GM23248 (cell line): ENCODE data around the gene YWHAB. TPM values are rescaled to one million over a fixed set of nuclear protein-coding genes. Genes with fewer than 3 reads are reported as not detected.

ENCODE experiments used
- DNase-seq: peaks from one replicate; pipeline ENCODE4 v3.0.0-alpha.2; 2015
- H2AFZ ChIP-seq: fragments of 200-600 bp; sonication (generic); 2 replicates; pipeline ENCODE4 v1.6.1; 2016; ENCODE audit warnings: antibody characterized with exemption
- H3F3A ChIP-seq: fragments of 200-600 bp; sonication (generic); 2 replicates; pipeline ENCODE4 v1.6.1; 2016; ENCODE audit warnings: mild to moderate bottlenecking, antibody characterized with exemption, mixed run types; ENCODE audit not compliant: insufficient read depth
- H3K27ac ChIP-seq: fragments of 200-600 bp; sonication (generic); 2 replicates; pipeline ENCODE4 v1.5.1; 2016; ENCODE audit warnings: mild to moderate bottlenecking
- H3K27me3 ChIP-seq: fragments of 200-600 bp; sonication (generic); replicated peaks from 2 replicates; pipeline ENCODE4 v1.6.1; 2016; ENCODE audit warnings: mild to moderate bottlenecking; ENCODE audit not compliant: insufficient read depth
- H3K36me3 ChIP-seq: fragments of 200-600 bp; sonication (generic); 2 replicates; pipeline ENCODE4 v1.6.1; 2016; ENCODE audit warnings: low read depth, mild to moderate bottlenecking
- H3K4me1 ChIP-seq: fragments of 200-600 bp; sonication (generic); 2 replicates; pipeline ENCODE4 v1.6.1; 2016; ENCODE audit warnings: mild to moderate bottlenecking; ENCODE audit not compliant: insufficient read depth
- H3K4me2 ChIP-seq: fragments of 200-600 bp; sonication (generic); one replicate; pipeline ENCODE4 v1.6.1; 2016; ENCODE audit warnings: mild to moderate bottlenecking; ENCODE audit not compliant: unreplicated experiment
- H3K4me3 ChIP-seq: fragments of 200-600 bp; sonication (generic); 2 replicates; pipeline ENCODE4 v1.5.1; 2016; ENCODE audit warnings: mild to moderate bottlenecking
- H3K79me2 ChIP-seq: fragments of 200-600 bp; sonication (generic); 2 replicates; pipeline ENCODE4 v1.6.1; 2016; ENCODE audit warnings: mild to moderate bottlenecking; ENCODE audit not compliant: insufficient read depth
- H3K9ac ChIP-seq: fragments of 200-600 bp; sonication (generic); 2 replicates; pipeline ENCODE4 v1.6.1; 2016; ENCODE audit warnings: mild to moderate bottlenecking
- H3K9me2 ChIP-seq: fragments of 200-600 bp; sonication (generic); 2 replicates; pipeline ENCODE4 v1.6.1; 2016; ENCODE audit warnings: mixed run types, mild to moderate bottlenecking, moderate library complexity; ENCODE audit not compliant: insufficient read depth
- H3K9me3 ChIP-seq: fragments of 200-600 bp; sonication (generic); one replicate; pipeline ENCODE4 v1.6.1; 2017; ENCODE audit warnings: low read depth
- H4K20me1 ChIP-seq: fragments of 200-600 bp; sonication (generic); 2 replicates; pipeline ENCODE4 v1.6.0; 2016; ENCODE audit not compliant: insufficient read depth
- EZH2 ChIP-seq: fragments of 200-600 bp; sonication (generic); IDR thresholded peaks from 2 replicates; pipeline ENCODE4 v1.6.1; 2018; ENCODE audit warnings: antibody characterized with exemption, mild to moderate bottlenecking; ENCODE audit not compliant: insufficient read depth, poor library complexity, severe bottlenecking
- EZH2phosphoT487 ChIP-seq: fragments of 200-600 bp; sonication (generic); IDR thresholded peaks from 2 replicates; pipeline ENCODE4 v1.6.1; 2018; ENCODE audit warnings: antibody characterized with exemption, moderate library complexity, mild to moderate bottlenecking, low read depth; ENCODE audit not compliant: insufficient read depth
- WGBS, 2 experiments: methylation state at CpG; one replicate each; pipeline ENCODE4 v1.1.6; 2015 to 2017; ENCODE audit warnings: low lambda C conversion rate in 2 of 2, low coverage in 1 of 2; ENCODE audit errors: missing lambda C conversion rate in 2 of 2; 5-methylcytosine and 5-hydroxymethylcytosine counted together
- in situ Hi-C: fragments of 300-500 bp; cut with MboI; formaldehyde crosslinking; loops from 2 replicates; pipeline ENCODE4 v1.15.0; 2020
- polyA plus RNA-seq: library from polyadenylated mRNA; unstranded; fragments of >200 nt; fragmentation: Nextera tagmentation; extraction: Ambion mirVana; gene quantifications from 2 replicates; pipeline ENCODE4 v1.2.1, GENCODE V29; 2016
- total RNA-seq: library from RNA; depleted of rRNA; stranded (reverse); fragments of >200 nt; shearing (Covaris generic); gene quantifications from 2 replicates; pipeline ENCODE4 v1.2.3, GENCODE V29; 2014

The YWHAB gene
- total and polyA plus RNA-seq, 2 experiments from 2014 or later, result 116 to 425 TPM

DNA sequence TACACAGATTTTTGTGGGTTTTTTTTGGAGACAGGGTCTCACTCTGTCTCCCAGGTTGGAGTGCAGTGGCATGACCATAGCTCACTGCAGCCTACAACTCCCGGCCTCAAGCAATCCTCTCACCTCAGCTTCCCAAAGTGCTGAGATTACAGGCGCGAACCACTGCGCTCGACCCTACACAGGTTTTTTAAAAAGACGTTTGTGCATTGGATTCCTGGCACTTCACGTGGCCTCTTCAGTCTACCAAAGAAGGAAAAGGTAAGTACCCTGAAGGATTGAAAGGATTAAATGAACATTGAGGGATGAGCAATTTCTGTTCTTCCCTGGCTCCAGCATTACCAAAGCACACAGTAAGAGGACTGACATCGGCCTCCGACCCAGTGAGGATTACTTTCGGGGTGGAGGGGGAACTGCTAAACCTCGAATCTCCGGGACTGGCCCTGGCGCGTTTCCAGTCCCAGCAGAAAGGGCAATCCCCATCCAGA, 556 bp upstream of the YWHAB start:
- no peak for DNase-seq
- H3K4me1 ChIP-seq, result peaks cover 35% of the 10 kb centered on the region
- peaks cover 12% of the 10 kb centered on the region; the same call in 1 of the 2 replicates for H3K36me3 ChIP-seq
- H3K27me3 ChIP-seq, result no peaks in the 10 kb centered on the region
- peaks cover 19% of the 10 kb centered on the region for H3F3A ChIP-seq
- H3K79me2 ChIP-seq, result peaks cover 52% of the 10 kb centered on the region
- no peak for TF ChIP-seq EZH2
- TF ChIP-seq EZH2phosphoT487, result no peak
- peak overlapping the region; percentile 96 for H3K9ac ChIP-seq
- H3K4me3 ChIP-seq, result peak overlapping the region; percentile 94
- in situ Hi-C loops, result no loop called here
- H3K27ac ChIP-seq, result peak overlapping the region; percentile 85
- no peaks in the 10 kb centered on the region for H3K9me3 ChIP-seq
- peaks cover 31% of the 10 kb centered on the region for H4K20me1 ChIP-seq
- peak overlapping the region; percentile 71 for H3K4me2 ChIP-seq
- WGBS, 2 experiments, result 23 to 27% methylated on average over 14 of the region's 14 CpGs
- H3K9me2 ChIP-seq, result no peaks in the 10 kb centered on the region
- H2AFZ ChIP-seq, result peak overlapping the region; percentile 91

DNA sequence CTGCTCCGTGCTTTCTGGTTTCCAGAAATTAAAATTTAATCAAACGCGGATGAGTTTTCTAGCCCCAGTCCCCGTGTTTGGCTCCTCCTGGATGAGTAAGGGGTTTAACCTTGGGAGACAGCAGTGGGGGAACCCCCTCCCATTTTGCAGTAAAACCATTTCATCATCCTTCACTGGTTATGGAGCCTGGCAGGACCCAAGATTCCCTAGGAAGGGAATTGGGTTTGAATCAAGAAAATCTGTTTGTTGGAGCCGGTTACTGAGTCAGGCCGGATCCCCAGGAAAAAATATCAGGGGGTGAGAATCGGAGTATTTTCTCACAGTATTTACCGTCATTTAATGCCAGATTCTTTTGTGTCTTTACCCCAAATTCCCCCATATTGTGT, 754 bp downstream of the YWHAB start:
- Histone ChIP-seq H3K4me3 (peak overlapping the region; percentile 94), H3F3A (peaks cover 19% of the 10 kb centered on the region), H3K4me1 (peaks cover 35% of the 10 kb centered on the region), H3K4me2 (peak overlapping the region; percentile 97), H3K27ac (peak overlapping the region; percentile 85), H2AFZ (peak overlapping the region; percentile 91), H3K9me3 (no peaks in the 10 kb centered on the region), H3K36me3 (peaks cover 12% of the 10 kb centered on the region; the same call in 1 of the 2 replicates), H3K9ac (peak overlapping the region; percentile 96), H4K20me1 (peaks cover 35% of the 10 kb centered on the region), H3K79me2 (peaks cover 65% of the 10 kb centered on the region), H3K9me2 (no peaks in the 10 kb centered on the region), H3K27me3 (no peaks in the 10 kb centered on the region)
- 1% methylated on average over 8 of the region's 8 CpGs for WGBS, 2 experiments
- in situ Hi-C loops, result no loop called here
- TF ChIP-seq EZH2phosphoT487, result no peak
- TF ChIP-seq EZH2, result no peak
- peak; percentile 43 for DNase-seq

DNA sequence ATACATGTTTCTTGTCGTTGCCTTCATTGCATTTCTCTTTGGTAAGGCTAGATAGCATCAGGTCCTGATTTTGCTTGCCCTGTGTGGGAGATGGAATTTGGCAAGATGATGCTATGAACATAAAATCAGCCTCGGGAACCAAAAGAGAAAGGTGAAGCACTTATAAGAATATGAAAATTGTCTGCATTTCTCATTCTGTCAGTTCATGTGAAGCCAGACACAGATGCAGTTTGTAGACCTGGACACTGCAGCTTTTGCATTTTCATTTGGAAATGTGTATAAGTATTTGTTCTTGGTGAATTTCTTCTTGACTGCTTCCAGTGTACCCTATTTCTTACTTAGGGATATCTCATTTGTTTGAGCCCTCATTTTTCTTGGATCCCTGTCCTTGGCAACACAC, 1.3 kb downstream of the YWHAB start:
- Histone ChIP-seq H2AFZ (no peak overlapping the region; the same call in 1 of the 2 replicates), H3K4me2 (peak overlapping the region; percentile 97), H3K27me3 (no peaks in the 10 kb centered on the region), H3K9me3 (no peaks in the 10 kb centered on the region), H3K9me2 (no peaks in the 10 kb centered on the region), H3K9ac (peak overlapping the region; percentile 96), H4K20me1 (peaks cover 40% of the 10 kb centered on the region), H3K4me1 (peaks cover 35% of the 10 kb centered on the region), H3F3A (peaks cover 19% of the 10 kb centered on the region), H3K4me3 (peak overlapping the region; percentile 94), H3K79me2 (peaks cover 71% of the 10 kb centered on the region), H3K27ac (peak overlapping the region; percentile 85), H3K36me3 (peaks cover 12% of the 10 kb centered on the region; the same call in 1 of the 2 replicates)
- no peak for DNase-seq
- 2 to 9% methylated on average over 2 of the region's 2 CpGs for WGBS, 2 experiments
- TF ChIP-seq EZH2phosphoT487 (no peak), EZH2 (no peak)
- in situ Hi-C loops, result no loop called here

DNA sequence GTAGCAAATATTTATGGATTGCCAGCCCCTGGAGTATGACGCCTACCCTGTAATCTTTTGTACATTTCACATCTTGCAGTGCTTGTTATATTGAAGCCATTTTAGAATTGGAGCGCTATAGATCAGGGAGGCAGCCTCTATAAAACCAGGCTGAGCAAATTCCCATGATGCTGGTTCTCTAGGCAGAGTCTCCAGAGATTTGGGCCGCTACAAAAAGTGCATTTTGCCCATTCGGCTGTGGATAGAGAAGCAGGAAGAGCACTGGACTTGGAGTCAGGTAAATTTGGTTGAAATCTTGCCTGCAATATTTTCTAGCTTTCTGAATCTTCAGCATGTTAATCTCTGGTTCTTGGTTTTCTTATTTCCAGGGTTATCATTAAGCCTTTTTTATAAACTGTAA, 2.0 kb downstream of the YWHAB start:
- Histone ChIP-seq H3K27ac (no peak overlapping the region), H3K9me3 (no peaks in the 10 kb centered on the region), H3K9ac (peak overlapping the region; percentile 96), H3K4me1 (peaks cover 35% of the 10 kb centered on the region), H3K79me2 (peaks cover 77% of the 10 kb centered on the region), H3K9me2 (no peaks in the 10 kb centered on the region), H3K4me3 (peak overlapping the region; percentile 94), H3F3A (peaks cover 19% of the 10 kb centered on the region), H3K27me3 (no peaks in the 10 kb centered on the region), H3K4me2 (peak overlapping the region; percentile 97), H3K36me3 (peaks cover 16% of the 10 kb centered on the region), H4K20me1 (peaks cover 46% of the 10 kb centered on the region), H2AFZ (no peak overlapping the region)
- in situ Hi-C loops, result no loop called here
- no peak for DNase-seq
- TF ChIP-seq EZH2phosphoT487 (no peak), EZH2 (no peak)
- WGBS, 2 experiments, result 62 to 70% methylated on average over 4 of the region's 4 CpGs
